Activated CD4-positive, alpha-beta T cell treated with anti-CD3 and anti-CD28 coated beads, Interleukin-2, Interleukin-4, amounts not matched to agents 100 ng/mL and 50 ng/mL, durations not matched to agents 16 hours and 8 hours (primary cell): Measurements from ENCODE around the gene NCOA6.

Experiments used
- DNase-seq: peaks from one replicate; pipeline ENCODE4 v3.0.0-alpha.2; 2020; ENCODE audit warnings: low spot score

Gene NCOA6

GRCh38 chr20:34703424-34704176 lies 121.9 kb downstream of the NCOA6 start:
- DNase-seq, result no peak

GRCh38 chr20:34703061-34703423 lies 122.4 kb downstream of the NCOA6 start:
- no peak for DNase-seq

DNA sequence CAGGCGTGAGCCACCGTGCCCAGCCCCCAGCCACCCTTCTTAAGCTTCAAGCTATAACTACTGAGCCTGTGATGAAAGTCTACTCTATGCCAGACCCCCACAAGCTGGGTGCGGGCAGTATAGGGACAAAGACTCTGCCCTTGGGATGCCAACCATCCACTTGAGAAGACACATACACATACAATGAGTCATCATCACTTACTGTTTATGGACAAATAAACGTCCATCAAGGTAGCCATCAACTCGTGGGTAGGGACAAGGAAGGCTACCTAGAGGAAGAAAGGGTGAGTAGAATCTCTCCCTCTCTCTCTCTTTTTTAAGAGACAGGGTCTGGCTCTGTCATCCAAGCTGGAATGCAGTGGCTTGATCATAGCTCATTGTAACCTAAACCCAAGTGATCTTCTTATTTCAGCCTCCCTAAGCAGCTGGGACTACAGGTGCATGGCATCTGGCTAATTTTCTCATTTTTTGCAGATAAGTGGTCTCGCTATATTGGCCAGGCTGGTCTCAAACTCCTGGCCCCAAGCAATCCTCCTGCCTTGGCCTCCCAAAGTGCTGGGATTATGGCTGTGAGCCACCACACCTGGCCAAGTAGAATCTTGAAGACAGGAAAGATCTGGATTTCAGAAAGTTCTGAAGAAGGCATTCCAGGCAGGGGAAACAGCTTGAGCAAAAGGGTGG lies 123.9 kb downstream of the NCOA6 start:
- DNase-seq, result no peak

- DNase-seq, result no peak
Observed at GRCh38 chr20:34693414-34693813, 132.0 kb downstream of the NCOA6 start.

- DNase-seq, result no peak
Observed at GRCh38 chr20:34691838-34692237, 133.6 kb downstream of the NCOA6 start.

DNA sequence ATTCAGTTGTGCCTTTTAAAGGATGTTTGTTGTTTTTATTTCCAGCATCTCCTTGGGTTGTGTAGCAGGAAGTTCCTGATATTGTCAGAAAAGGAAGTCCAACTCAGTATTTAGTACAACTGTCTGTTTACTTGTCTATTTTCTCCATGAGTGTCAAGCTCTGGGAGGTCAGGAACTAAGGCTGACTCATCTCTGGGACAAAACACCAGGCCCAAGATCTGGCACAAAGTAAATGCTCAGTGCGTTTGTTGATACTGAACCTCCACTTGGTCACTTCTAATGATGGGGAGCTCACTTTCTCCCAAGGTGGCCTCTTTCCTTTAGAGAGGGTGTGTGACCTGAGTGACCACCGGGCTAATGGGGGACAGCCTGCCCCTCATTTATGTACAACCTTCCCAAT lies 136.0 kb downstream of the NCOA6 start:
- DNase-seq, result no peak

GRCh38 chr20:34683667-34684066 lies 141.8 kb downstream of the NCOA6 start:
- no peak for DNase-seq

GRCh38 chr20:34680586-34681175 lies 144.8 kb downstream of the NCOA6 start:
- peak; percentile 19 for DNase-seq

GRCh38 chr20:34676642-34677373 lies 148.6 kb downstream of the NCOA6 start, which contains the start of gene PIGU:
Gene PIGU (minus strand): TSS chr20:34677092. CDS start chr20:34677085, 7 bp downstream.
- DNase-seq, result peak; percentile 97

DNA sequence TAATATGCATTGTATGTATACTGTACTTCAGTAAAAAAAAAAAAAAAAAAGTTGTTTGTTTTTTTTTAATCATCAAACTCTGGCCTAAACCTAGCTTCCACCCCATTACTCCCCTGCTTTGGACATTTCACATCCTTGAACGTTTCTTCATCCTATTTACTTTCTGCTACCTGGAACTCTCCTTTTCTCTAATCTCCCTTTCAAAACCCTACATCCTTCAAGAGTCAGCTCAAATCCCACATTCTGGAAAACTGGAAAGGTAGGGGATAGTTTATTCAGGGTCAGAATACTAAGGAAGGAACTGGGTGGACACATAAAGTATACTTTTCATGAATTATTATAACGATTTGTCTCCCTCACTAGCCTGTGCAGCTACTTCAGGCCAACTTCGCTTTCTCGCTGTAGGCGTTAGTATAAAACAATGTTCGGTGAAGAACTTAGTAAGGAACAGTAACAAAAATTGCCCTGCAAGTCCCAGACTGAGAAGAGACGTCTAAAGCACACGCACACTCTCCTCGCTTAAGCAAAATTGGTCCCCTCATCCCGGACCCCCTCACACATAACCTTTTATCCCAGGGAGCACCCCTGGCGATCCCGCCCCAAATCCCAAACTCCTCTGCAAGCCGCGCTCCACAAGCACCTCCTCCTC lies 149.3 kb downstream of the NCOA6 start:
- DNase-seq, result no peak

- DNase-seq, result no peak
Observed at GRCh38 chr20:34675561-34675960, 149.9 kb downstream of the NCOA6 start.

GRCh38 chr20:34673412-34673811 lies 152.0 kb downstream of the NCOA6 start:
- DNase-seq, result no peak

- no peak for DNase-seq
Observed at GRCh38 chr20:34669094-34669493, 156.4 kb downstream of the NCOA6 start.
